HUDEP-2 (cell line): Measurements from ENCODE around the gene UGP2.
"Not testable (repeated sequence)": the region's sequence is repeated elsewhere in the genome, so short reads cannot be mapped to it uniquely, and the experiment has no call there.

Experiments
- DNase-seq, 76 experiments: peaks; one replicate each; lab custom pipeline; 2025; ENCODE audit not compliant: unreplicated experiment in 76 of 76; lab: John Stamatoyannopoulos, UW

The UGP2 gene

GRCh38 chr2:63841254-63842022 lies at the start of gene UGP2:
TSS of gene UGP2 (plus strand) at chr2:63841896. CDS start at chr2:63842186, 290 bp downstream.
- peak; percentile 9 to 88 (median 77) for DNase-seq

DNA sequence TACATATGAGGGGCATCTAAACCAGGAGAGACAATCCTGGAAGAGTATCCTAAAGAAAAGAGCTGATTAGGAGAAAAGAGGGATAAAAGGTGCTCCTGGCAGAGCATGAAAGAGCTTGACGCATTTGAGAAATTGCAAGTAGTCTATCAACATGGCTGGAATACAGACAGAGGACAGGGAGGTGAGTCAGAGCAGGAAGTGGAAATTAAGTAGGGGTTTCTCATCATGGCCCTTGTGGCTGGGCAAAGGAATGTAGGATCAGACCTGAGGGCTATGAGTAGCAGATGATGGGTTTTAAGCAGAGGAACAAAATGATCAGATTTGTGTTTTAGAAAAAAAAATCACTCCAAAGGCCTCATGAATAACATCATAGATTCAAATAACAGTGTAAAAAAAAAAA lies 49.2 kb upstream of the UGP2 start:
- DNase-seq = no peak

GRCh38 chr2:63796366-63796765 lies 45.3 kb upstream of the UGP2 start:
- DNase-seq = no peak

GRCh38 chr2:63796796-63797195 lies 44.9 kb upstream of the UGP2 start:
- no peak for DNase-seq

GRCh38 chr2:63801455-63801854 lies 40.2 kb upstream of the UGP2 start:
- DNase-seq = no peak

DNA sequence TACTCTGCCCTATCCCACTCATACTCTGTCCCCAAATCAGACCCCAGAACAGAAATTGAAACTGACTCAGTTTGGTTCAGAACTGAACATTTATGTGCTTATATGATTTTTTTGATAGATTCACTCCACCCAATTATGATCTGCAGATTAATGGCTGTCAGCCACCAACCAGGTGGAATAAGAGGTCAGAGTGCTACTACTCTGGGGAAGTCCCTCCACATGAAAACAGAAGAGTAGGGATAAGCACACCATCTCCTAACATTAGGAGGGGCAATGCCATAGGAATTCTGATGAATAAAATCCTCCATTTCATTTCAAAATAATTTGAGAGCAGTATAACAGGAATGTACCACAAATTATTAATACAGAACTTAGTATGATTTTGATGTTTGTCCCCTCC lies 36.3 kb upstream of the UGP2 start:
- no peak for DNase-seq

DNA sequence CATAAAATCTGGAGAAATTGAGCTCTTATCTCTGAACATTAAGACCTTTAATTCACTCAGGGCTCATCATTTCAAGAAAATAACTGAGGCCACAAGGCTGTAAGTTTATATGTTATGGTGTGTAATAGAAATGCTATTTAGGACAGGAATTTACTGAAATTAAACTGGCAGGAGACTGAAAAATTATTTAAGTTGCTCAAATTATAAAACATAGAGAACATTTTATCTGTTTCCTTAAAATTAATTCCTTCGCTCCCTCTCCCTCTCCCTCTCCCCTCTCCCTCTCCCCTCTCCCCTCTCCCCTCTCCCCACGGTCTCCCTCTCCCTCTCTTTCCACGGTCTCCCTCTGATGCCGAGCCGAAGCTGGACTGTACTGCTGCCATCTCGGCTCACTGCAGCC lies 33.7 kb upstream of the UGP2 start:
- DNase-seq = not testable (repeated sequence)

GRCh38 chr2:63808911-63809310 lies 32.8 kb upstream of the UGP2 start:
- not testable (repeated sequence) for DNase-seq

GRCh38 chr2:63811063-63811462 lies 30.6 kb upstream of the UGP2 start:
- no peak for DNase-seq

- not testable (repeated sequence) for DNase-seq
Observed at GRCh38 chr2:63811870-63812269, 29.8 kb upstream of the UGP2 start.

DNA sequence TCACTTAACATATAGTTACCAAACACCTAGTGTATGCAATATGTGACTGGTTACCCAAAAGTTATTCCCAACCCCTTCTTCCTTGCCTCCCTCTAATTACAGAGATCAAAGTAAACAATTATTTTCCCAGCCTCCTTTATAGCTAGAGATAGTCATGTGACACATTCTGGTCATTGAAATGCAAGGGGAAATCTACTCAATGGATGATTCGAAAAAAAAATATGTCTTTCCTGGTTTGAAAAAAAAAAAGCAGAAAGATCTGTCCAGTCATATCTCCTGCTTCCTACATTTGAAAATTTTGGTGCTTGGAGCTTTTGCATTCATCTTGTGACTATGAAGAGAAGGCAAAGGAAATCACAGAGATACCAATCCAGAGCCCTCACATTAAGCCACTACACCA lies 27.6 kb upstream of the UGP2 start:
- no peak for DNase-seq

- no peak for DNase-seq
Observed at GRCh38 chr2:63817382-63817781, 24.3 kb upstream of the UGP2 start.

DNA sequence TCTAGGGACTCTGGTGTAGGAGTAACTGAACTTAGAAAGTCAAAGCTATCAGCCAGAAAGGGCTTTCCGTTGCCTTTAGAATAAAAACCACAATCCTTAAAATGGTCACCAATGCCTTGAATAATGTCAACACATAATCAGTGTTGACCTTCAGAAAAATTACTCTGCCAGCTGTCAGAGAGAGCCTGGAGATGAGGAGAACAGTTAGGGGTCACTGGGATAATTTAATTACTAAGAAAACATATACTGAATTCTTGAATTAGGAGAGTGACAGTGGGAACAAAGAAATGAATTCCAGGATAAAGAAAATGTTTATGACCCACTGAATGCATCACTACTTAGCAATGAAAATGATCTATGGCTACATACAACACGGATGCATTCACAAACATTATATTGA lies 23.4 kb upstream of the UGP2 start:
- DNase-seq = no peak

GRCh38 chr2:63819256-63819655 lies 22.4 kb upstream of the UGP2 start:
- no peak for DNase-seq

- DNase-seq = no peak
Observed at GRCh38 chr2:63819765-63820717, 21.7 kb upstream of the UGP2 start.

GRCh38 chr2:63820969-63821368 lies 20.7 kb upstream of the UGP2 start:
- no peak for DNase-seq

DNA sequence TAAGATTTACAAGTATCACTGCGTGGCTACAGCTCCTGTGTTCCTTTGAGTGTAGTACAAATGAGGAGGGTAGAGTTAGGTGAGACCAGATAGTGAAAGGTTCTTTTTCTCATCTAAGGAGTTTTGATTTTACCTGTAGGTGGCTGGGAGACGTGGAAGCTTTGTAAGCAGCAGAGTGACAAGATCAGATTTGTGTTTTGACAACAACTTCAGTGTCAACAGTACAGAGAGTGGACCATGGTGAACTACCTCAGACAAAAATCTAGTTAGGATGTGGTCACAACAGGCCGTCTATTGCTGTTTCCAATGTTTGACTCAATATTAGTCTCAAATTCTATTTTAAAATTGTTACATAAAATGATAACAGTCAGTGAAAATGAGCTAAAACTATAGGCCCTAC lies 20.3 kb upstream of the UGP2 start:
- DNase-seq = no peak

- DNase-seq = no peak
Observed at GRCh38 chr2:63822478-63822877, 19.2 kb upstream of the UGP2 start.

DNA sequence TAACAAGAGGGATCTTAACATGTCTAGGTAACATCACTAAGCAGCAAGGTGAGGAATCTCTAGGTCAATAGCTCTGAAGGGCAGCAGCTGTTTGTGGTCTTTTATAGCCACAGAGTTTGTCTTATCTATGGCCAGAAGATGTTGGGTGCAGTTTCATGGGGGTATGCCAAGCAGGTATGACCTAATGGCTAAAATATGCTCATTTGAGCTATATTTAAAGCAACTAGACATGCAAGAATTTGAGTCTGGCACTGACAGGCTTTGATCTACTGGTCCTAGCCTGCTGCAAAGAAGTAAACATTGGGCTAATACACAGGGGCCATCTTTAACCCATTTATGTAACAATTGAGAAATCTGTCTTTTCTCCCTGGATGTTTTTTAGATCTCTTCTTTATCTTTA lies 13.9 kb upstream of the UGP2 start:
- peak in 17 of 76 experiments; percentile 5 to 53 (median 18) for DNase-seq

DNA sequence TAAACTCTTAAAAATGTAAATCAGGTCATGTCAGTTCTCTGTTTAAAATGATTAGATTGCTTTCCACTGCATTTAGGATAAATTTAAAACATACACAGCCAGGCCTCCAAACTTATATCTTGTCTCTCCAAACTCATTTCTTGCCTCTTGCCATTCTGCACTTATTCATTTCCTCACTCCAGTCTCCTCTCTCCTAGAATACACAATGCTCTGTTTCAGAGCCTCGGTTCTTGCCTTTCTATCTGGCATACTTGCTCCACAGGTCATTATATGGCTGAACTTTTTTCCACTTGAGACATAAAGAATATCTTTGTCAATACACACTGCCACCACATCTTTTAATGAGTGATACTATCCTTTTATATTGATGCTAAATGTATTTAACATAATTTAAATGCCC lies 10.5 kb upstream of the UGP2 start:
- no peak for DNase-seq

GRCh38 chr2:63834401-63834800 lies 7.3 kb upstream of the UGP2 start:
- DNase-seq = no peak
